ENCODE results near the gene NKX3-2.
A peak's percentile ranks its signal among the peaks of the same experiment; 100 is the strongest.

NKX3-2 gene

GRCh38 chr4:13544606-13545393 lies 492 bp upstream of the NKX3-2 start:
- DNase-seq, result peak; percentile 32

DNA sequence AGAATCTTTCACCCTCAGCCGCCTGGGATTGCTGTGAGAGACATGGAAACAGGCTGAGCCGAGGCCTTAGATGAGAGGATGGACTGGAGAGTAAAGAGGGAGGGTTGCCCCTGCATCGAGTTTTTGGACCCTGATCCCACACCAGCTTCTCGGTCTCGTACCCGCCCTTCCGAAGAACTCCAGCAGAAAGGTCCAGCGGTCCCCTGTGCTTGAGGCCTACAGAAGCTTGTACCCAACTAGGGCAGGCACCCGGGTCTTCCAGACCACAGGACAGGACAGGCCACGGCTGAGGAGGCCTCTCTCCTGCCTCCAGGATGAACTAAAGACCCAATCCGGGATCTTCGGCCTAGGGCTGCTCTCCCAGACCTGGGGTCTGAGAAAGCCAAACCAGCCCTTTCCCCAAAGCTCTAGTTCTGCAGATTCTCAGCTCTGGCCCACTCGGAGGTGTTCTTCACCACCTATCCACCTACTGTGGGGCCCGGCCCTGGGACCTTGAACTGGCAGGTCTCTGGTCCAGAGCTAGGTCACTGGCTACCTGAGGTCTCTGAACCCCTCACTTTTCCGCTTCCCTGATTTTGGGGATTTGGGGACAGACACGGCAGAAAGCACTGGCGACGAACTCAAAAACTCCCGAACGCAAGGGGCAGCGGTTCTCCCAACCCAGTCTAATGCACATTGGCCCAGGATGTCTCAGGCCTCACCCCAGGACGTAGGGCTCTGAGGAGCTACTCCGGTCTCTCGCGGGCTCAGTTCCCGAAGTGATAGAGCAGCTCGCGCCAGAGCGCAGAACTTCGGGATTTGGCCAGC lies 1.1 kb downstream of the NKX3-2 start:
- no peak for DNase-seq

DNA sequence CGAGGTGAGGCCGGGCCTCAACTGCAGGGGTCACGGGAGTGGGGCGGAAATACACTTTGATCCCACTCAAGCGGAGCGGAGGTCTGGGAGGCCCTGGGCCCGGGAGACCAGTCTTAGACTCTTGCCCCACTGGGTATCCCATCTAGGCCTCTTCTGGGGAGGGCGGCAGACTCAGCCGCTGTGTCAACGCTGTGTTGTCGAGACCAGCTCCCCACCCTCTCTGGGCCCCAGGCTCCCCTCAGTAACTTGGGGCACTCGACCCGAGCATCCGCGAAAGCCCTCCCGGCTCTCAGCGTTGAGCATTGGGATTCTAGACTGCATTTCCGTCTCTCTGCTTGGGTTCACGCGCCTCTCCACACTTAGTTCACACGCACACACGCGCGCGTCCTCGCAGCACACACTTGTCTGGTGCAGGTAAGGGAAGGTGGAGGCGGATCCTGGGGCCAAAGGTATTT lies 1.7 kb downstream of the NKX3-2 start:
- DNase-seq, result no peak

GRCh38 chr4:13541720-13542576 lies 2.4 kb downstream of the NKX3-2 start:
- peak; percentile 35 for DNase-seq

DNA sequence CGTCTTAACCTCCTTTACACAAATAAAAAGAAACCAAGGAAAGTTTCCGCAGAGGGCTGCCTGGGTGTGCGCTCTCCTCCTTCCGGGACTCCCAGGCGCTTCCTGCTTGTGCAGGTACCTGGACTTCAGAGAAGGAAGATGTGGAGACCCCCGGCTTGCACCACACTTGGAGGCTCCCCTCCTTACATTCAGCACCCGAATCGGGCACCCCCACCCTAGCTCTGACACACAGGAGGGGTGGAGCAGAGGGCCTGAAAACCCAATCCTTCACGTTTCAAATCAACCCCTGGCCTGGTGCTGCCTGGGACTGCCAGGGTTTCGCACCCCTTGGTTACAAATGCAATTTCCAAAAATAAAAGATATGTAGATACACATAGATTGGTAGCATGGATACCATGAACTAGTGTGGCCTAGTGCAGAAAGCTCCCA lies 3.1 kb downstream of the NKX3-2 start:
- DNase-seq, result no peak

DNA sequence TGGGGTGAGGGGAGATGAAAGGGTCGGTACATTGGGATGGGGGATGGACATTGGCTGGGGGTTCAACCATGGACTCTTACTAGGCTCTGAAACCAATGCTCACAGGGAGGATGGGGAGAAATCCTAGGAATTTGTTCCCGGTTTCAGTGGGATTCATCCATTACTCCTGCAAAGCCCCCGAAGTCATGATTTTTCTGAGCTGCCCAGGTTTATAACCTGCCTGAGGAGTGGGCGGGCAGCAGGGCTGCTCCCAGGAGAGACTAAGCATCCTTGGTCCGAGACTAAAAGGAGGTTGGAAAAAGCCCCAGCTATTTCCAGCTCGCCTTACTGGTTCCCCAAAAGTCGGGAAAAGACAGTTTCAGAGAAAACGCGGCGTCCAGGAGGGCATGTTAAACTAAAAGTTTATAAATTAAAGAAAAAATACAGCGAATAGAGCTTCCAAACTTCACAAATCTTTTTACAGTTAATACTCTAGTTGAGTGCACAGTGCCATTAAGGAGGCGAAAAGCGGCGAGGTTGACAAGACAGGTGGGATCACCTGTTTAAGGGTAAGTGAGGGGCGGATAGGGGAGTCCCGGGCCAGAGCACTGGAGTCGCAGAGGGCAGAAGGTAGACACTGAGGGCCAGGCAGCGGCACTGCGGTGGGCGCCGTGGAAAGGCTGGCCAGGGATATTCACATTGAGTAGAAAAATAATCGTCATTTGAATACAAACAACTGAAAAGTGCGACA lies 3.7 kb downstream of the NKX3-2 start:
- no peak for DNase-seq

- DNase-seq, result no peak
Measured at GRCh38 chr4:13539619-13540445, 4.5 kb downstream of the NKX3-2 start.

DNA sequence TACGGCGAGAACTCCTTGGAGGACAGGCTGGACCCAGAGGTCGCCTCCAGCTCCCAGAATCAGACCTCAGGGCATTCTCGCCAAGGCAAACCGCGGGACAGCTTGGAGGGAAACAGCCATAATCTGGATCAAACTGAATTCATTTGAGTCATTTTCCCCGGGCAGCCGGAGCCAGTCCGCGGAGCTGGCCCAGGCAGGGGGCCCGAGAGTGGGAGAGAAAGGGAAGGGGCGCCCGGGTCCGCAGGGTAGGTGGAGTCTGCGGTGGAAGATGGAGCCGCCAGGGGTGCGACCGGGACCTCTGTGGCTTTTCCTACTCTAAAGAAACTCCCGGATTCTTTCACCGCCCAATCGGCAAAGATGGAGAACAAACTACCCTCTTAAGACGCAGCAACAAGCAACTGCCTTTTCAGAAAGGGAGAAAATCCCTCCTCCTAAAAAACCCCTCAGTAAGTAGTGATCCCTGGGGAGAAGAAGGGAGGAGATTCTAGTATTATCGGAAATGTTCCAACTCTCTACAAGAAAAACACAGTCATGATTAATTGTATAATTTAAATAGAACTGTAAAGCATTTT lies 5.2 kb downstream of the NKX3-2 start:
- DNase-seq, result no peak

- no peak for DNase-seq
Measured at GRCh38 chr4:13538427-13538973, 5.8 kb downstream of the NKX3-2 start.

GRCh38 chr4:13537832-13538177 lies 6.5 kb downstream of the NKX3-2 start:
- no peak for DNase-seq

- no peak for DNase-seq
Measured at GRCh38 chr4:13537011-13537831, 7.1 kb downstream of the NKX3-2 start.

- DNase-seq, result no peak
Measured at GRCh38 chr4:13536607-13537006, 7.7 kb downstream of the NKX3-2 start.

GRCh38 chr4:13535708-13536361 lies 8.5 kb downstream of the NKX3-2 start:
- DNase-seq, result no peak

GRCh38 chr4:13535118-13535517 lies 9.2 kb downstream of the NKX3-2 start:
- no peak for DNase-seq

DNA sequence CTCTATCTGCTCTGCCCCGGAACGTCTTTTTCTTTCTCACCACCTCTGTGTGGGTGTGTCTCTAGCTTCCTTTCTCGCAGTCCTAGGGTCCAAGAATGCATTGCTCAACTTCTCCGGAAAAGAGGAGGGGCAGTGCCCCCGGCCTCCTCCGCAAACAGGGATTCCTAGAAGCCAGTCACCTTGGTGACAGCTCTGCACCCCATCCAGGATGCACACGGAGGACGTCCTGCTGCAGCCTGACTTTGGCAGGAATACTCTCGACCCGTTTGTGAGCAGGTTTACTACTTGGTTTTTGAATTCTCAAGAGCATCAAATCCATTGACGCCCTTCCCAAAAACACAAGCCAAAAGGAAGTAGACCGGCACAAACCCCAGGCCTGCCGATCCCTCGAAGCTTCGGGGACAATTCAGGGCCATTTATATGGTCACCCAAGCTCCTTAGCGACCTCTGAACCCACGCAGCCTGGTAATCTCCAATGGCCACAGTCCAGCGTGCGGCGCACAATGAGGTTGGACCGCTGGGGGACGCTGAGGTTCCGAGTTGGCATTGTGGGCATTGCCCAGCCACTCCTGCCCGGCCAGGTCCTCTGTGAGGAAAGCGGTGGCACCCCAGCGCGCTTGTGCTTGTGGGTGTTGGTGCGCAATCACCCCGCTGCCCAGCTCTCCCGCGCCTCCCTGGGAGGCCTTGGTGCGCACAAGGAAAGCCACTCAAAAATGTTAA lies 9.8 kb downstream of the NKX3-2 start:
- no peak for DNase-seq

DNA sequence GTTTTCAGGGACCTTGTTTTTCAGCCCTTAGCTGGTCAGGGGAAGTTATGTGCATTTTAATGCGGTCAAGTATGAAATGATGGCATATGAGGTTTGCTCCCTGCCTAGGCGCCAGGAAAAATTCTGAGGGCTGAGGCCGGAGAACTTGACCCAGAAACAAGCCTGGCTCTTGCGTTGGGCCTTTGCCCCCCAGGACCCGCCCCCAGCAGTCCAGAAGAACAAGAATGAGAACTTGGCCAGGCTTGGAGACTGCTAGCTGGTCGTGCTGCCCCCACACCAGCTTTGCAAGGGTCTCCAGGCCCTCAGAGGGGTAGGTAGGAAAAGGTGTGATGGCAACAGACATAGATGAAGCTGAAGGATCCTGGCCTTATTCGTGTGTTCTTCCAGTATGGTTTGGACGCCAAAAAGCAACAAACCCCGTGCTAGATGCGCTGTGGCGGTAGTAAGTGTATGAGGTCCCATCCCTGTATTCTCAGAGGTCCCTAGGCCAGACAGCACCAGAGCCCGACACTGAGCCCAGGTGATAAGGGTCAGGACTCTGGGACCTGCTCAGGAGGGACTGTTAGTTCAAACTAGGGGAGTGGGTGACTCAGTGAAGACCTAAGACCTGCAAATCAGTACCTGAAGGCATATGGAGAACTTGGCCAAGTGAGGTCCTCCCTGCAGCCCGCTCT lies 10.5 kb downstream of the NKX3-2 start:
- DNase-seq, result no peak

DNA sequence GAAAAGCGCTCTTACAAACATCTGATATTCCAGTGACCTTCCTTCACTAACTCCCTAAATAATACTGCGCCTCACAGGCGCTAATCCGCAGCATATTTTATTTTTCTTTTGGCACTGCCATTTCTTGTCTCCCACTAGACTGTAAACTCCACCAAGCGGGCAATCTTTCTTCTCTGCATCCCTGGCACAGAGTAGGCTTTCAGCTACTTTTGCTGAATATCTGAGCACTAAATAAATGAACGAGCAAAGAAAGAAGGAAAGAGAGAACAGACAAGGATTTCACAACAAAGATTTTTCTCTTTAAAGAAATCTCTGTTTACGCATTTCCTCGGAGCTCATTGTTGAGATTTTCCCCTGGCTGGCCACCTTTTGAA lies 12.7 kb downstream of the NKX3-2 start:
- DNase-seq, result no peak
